HG03558 (cell line): ENCODE results near the gene GID8.
A peak's percentile ranks its signal among the peaks of the same experiment; 100 is the strongest.

Experiments
- ATAC-seq: cut with Tn5 transposase; IDR thresholded peaks from one replicate; pipeline ENCODE4 v1.9.1; 2021; ENCODE audit warnings: moderate number of reproducible peaks; ENCODE audit not compliant: unreplicated experiment; ENCODE audit errors: extremely low read depth

GID8 gene

GRCh38 chr20:62937268-62938104, 461 bp upstream of the GID8 start:
- peak; percentile 50 for ATAC-seq

GRCh38 chr20:62940875-62941274, 2.9 kb downstream of the GID8 start:
- no peak for ATAC-seq

- no peak for ATAC-seq
Observed at GRCh38 chr20:62941792-62942191, 3.8 kb downstream of the GID8 start.

- ATAC-seq = no peak
Observed at GRCh38 chr20:62942456-62942855, 4.5 kb downstream of the GID8 start.

- no peak for ATAC-seq
Observed at GRCh38 chr20:62943396-62943795, 5.4 kb downstream of the GID8 start.

GRCh38 chr20:62944184-62944583, 6.2 kb downstream of the GID8 start:
- no peak for ATAC-seq

- no peak for ATAC-seq
Observed at GRCh38 chr20:62944746-62945145, 6.8 kb downstream of the GID8 start.

- ATAC-seq = no peak
Observed at GRCh38 chr20:62945771-62946339, 7.9 kb downstream of the GID8 start.

GRCh38 chr20:62946918-62947317, 9.0 kb downstream of the GID8 start:
- ATAC-seq = no peak

GRCh38 chr20:62947532-62948300, 9.8 kb downstream of the GID8 start:
- ATAC-seq = no peak

GRCh38 chr20:62949153-62949821, 11.3 kb downstream of the GID8 start:
- no peak for ATAC-seq

GRCh38 chr20:62949962-62950361, 12.0 kb downstream of the GID8 start:
- no peak for ATAC-seq

GRCh38 chr20:62950741-62951140, 12.8 kb downstream of the GID8 start:
- ATAC-seq = no peak

GRCh38 chr20:62951143-62951895, 13.4 kb downstream of the GID8 start:
- ATAC-seq = no peak

GRCh38 chr20:62951896-62952372, 14.0 kb downstream of the GID8 start:
- no peak for ATAC-seq

- no peak for ATAC-seq
Observed at GRCh38 chr20:62952373-62952967, 14.5 kb downstream of the GID8 start, which contains the start of gene SLC17A9. Gene SLC17A9, plus strand, starts transcription at chr20:62952709. Its CDS starts 122 bp downstream, at chr20:62952831.

GRCh38 chr20:62952968-62953838, 15.3 kb downstream of the GID8 start:
- no peak for ATAC-seq
